B cell (primary cell): ENCODE results near the gene ARHGAP11A. TPM values are rescaled to one million over a fixed set of nuclear protein-coding genes. Genes with fewer than 3 reads are reported as not detected.

Source experiments
- ATAC-seq: fragments of 200-7000 bp; cut with Tn5 transposase; one replicate; pipeline ENCODE4 v1.10.0; 2021; ENCODE audit warnings: low read depth, mild to moderate bottlenecking, moderate number of reproducible peaks, moderate library complexity
- CTCF ChIA-PET: fragments of 350-600 bp; sonication (Branson Sonifier 250); formaldehyde crosslinking; loops from one replicate; lab custom pipeline; 2021; ENCODE audit warnings: antibody characterized with exemption, inconsistent platforms; lab: Charles Lee
- POLR2A ChIA-PET: fragments of 350-600 bp; sonication (Branson Sonifier 250); formaldehyde crosslinking; loops from one replicate; lab custom pipeline; 2021; ENCODE audit warnings: antibody characterized with exemption; lab: Charles Lee
- DNase-seq: peaks from one replicate; pipeline ENCODE4 v3.0.0; 2013
- H2AFZ ChIP-seq: 2 replicates; pipeline ENCODE4 v1.6.1; 2012; ENCODE audit warnings: mild to moderate bottlenecking, low read depth, low read length; ENCODE audit not compliant: insufficient read depth, poor library complexity, severe bottlenecking
- H3K27ac ChIP-seq, 2 donors: 1 replicate in 1 of 2; 2 replicates in 1 of 2; pipeline ENCODE4 v1.5.1; 2012 to 2013; ENCODE audit warnings: low read length in 2 of 2, mild to moderate bottlenecking in 2 of 2, moderate library complexity in 1 of 2
- H3K27me3 ChIP-seq, 4 experiments: fragments of 200-600 bp in 1 of 4; sonication (generic) in 1 of 4; replicated peaks in 1 of 4; 1 replicate in 2 of 4; 2 replicates in 2 of 4; pipeline versions ENCODE4 v1.6.1 to v1.7.0; 2013 to 2016; ENCODE audit warnings: low read length in 3 of 4, mild to moderate bottlenecking in 2 of 4, mixed read lengths in 1 of 4, moderate library complexity in 1 of 4; ENCODE audit not compliant: insufficient read depth in 4 of 4, control insufficient read depth in 3 of 4; ENCODE audit errors: control extremely low read depth in 1 of 4
- H3K36me3 ChIP-seq, 2 experiments: replicated peaks in 1 of 2; 1 replicate in 1 of 2; 2 replicates in 1 of 2; pipeline versions ENCODE4 v1.6.1 to v1.7.1; 2013; ENCODE audit warnings: low read length in 1 of 2; ENCODE audit not compliant: insufficient read depth in 2 of 2, control insufficient read depth in 1 of 2; ENCODE audit errors: control extremely low read depth in 1 of 2, extremely low read depth in 1 of 2
- H3K4me1 ChIP-seq, 2 donors: fragments of 200-600 bp in 1 of 2; sonication (generic) in 1 of 2; 1 replicate in 1 of 2; 2 replicates in 1 of 2; pipeline versions ENCODE4 v1.5.1 to v1.6.1; 2013 to 2017; ENCODE audit warnings: low read length in 2 of 2; ENCODE audit not compliant: control insufficient read depth in 2 of 2, insufficient read depth in 2 of 2
- H3K4me2 ChIP-seq: replicated peaks from 2 replicates; pipeline ENCODE3; 2012; ENCODE audit warnings: mild to moderate bottlenecking, low read depth, low read length; ENCODE audit not compliant: poor library complexity, severe bottlenecking
- H3K4me3 ChIP-seq, 5 experiments: fragments of 200-600 bp in 1 of 5; sonication (generic) in 1 of 5; 1 replicate in 3 of 5; 2 replicates in 2 of 5; pipeline versions ENCODE4 v1.5.1 to v1.7.0; 2011 to 2016; ENCODE audit warnings: low read length in 4 of 5, mild to moderate bottlenecking in 4 of 5, low read depth in 2 of 5, control low read depth in 1 of 5, moderate library complexity in 1 of 5; ENCODE audit not compliant: insufficient read depth in 1 of 5; ENCODE audit errors: control extremely low read depth in 1 of 5, extremely low read depth in 1 of 5
- H3K79me2 ChIP-seq: fragments of 200-600 bp; sonication (generic); one replicate; pipeline ENCODE4 v1.6.0; 2016; ENCODE audit warnings: low read length; ENCODE audit not compliant: control insufficient read depth, insufficient read depth
- H3K9ac ChIP-seq: fragments of 200-600 bp; sonication (generic); 2 replicates; pipeline ENCODE4 v1.6.1; 2017; ENCODE audit warnings: mild to moderate bottlenecking, low read length, moderate library complexity
- H3K9me3 ChIP-seq, 3 donors: one replicate each; pipeline versions ENCODE4 v1.6.1 to v1.7.1; 2013; ENCODE audit warnings: low read length in 2 of 3; ENCODE audit not compliant: control insufficient read depth in 2 of 3, insufficient read depth in 1 of 3; ENCODE audit errors: control extremely low read depth in 1 of 3
- H4K20me1 ChIP-seq: 2 replicates; pipeline ENCODE4 v1.6.0; 2012; ENCODE audit warnings: mild to moderate bottlenecking, low read length; ENCODE audit not compliant: insufficient read depth, control insufficient read depth, poor library complexity, severe bottlenecking
- H3K27ac Mint-ChIP-seq: one replicate; pipeline ENCODE4 v1.8.0; 2021; ENCODE audit warnings: mixed read lengths
- H3K27me3 Mint-ChIP-seq: one replicate; pipeline ENCODE4 v1.8.0; 2021; ENCODE audit warnings: mixed read lengths
- H3K4me1 Mint-ChIP-seq: one replicate; pipeline ENCODE4 v1.8.0; 2021; ENCODE audit warnings: mixed read lengths
- H3K4me3 Mint-ChIP-seq: one replicate; pipeline ENCODE4 v1.8.0; 2021; ENCODE audit warnings: mixed read lengths
- H3K9me3 Mint-ChIP-seq: one replicate; pipeline ENCODE4 v1.8.0; 2022; ENCODE audit warnings: mixed read lengths; ENCODE audit not compliant: insufficient read depth
- EZH2 ChIP-seq: IDR thresholded peaks from 2 replicates; pipeline ENCODE4 v1.6.1; 2012; ENCODE audit warnings: borderline replicate concordance, low read depth, mild to moderate bottlenecking, moderate library complexity, low read length; ENCODE audit not compliant: insufficient read depth, poor library complexity, severe bottlenecking
- WGBS: methylation state at CpG from one replicate; pipeline ENCODE4 v1.1.5; 2013; ENCODE audit warnings: missing lambda C conversion rate; ENCODE audit not compliant: insufficient coverage; 5-methylcytosine and 5-hydroxymethylcytosine counted together
- intact Hi-C: fragments of 100-400 bp; cut with micrococcal nuclease; formaldehyde crosslinking; loops from one replicate; pipeline ENCODE4 v1.10.0; 2022
- polyA plus RNA-seq: library from polyadenylated mRNA; depleted of rRNA; stranded (reverse); fragments of >200 nt; gene quantifications from 2 replicates; pipeline ENCODE4 v1.2.3, GENCODE V29; 2012
- total RNA-seq, 2 donors: library from RNA; stranded (reverse); fragments of 120-200 nt in 1 of 2; gene quantifications; 1 replicate in 1 of 2; 2 replicates in 1 of 2; pipeline versions ENCODE4 v1.2.3 to v1.2.4, GENCODE V29; 2013 to 2022
- TF ChIP-seq, protein P1 (sequence below): fragments of 200-600 bp; IDR thresholded peaks from one replicate; pipeline ENCODE4 v1.8.0; 2022; ENCODE audit warnings: antibody characterized with exemption, mild to moderate bottlenecking

ARHGAP11A gene
- total and polyA plus RNA-seq, 2 donors (not counting 1 experiment from before 2014, with no cell fraction given): 0.51 to 3.3 TPM

DNA sequence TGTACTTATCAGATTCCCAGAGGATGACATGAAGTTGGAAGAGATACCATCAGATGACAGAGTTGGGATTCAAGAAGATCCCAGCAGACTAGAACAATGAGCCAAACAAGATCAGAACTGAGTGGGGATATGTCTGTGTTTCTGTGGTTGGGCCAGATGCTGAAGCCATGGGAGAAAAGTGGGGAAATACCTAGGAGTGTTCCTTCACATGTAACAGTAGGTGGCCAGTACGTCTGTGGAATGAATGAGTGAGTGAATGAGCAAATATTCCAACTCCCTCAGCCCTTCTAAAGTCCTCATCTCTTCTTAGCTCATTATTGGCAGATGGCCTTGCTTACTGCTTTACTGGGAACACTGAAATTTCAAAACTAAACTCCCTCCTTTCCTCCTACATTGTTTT lies 70.3 kb downstream of the ARHGAP11A start:
- H3K4me1 ChIP-seq: no peaks in the 10 kb centered on the region
- TF ChIP-seq, protein P1, sequence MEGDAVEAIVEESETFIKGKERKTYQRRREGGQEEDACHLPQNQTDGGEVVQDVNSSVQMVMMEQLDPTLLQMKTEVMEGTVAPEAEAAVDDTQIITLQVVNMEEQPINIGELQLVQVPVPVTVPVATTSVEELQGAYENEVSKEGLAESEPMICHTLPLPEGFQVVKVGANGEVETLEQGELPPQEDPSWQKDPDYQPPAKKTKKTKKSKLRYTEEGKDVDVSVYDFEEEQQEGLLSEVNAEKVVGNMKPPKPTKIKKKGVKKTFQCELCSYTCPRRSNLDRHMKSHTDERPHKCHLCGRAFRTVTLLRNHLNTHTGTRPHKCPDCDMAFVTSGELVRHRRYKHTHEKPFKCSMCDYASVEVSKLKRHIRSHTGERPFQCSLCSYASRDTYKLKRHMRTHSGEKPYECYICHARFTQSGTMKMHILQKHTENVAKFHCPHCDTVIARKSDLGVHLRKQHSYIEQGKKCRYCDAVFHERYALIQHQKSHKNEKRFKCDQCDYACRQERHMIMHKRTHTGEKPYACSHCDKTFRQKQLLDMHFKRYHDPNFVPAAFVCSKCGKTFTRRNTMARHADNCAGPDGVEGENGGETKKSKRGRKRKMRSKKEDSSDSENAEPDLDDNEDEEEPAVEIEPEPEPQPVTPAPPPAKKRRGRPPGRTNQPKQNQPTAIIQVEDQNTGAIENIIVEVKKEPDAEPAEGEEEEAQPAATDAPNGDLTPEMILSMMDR: no peak
- no peak for TF ChIP-seq EZH2
- H3K27me3 Mint-ChIP-seq: no peaks in the 10 kb centered on the region
- no peak overlapping the region for H3K4me3 Mint-ChIP-seq
- no peak overlapping the region for H2AFZ ChIP-seq
- CTCF ChIA-PET: no interaction called here
- H3K79me2 ChIP-seq: no peaks in the 10 kb centered on the region
- no peaks in the 10 kb centered on the region for H3K36me3 ChIP-seq
- no peaks in the 10 kb centered on the region for H4K20me1 ChIP-seq
- H3K27ac ChIP-seq: no peak overlapping the region
- no peak overlapping the region for H3K9ac ChIP-seq
- H3K4me3 ChIP-seq: no peak overlapping the region
- DNase-seq (no peak), ATAC-seq (no peak)
- no CpG with 5 or more reads among the region's 1 CpG for WGBS
- H3K27ac Mint-ChIP-seq: no peak overlapping the region
- H3K27me3 ChIP-seq: no peaks in the 10 kb centered on the region
- POLR2A ChIA-PET: no interaction called here
- H3K4me2 ChIP-seq: no peak overlapping the region
- H3K9me3 Mint-ChIP-seq: no peaks in the 10 kb centered on the region
- no peaks in the 10 kb centered on the region for H3K9me3 ChIP-seq
- intact Hi-C loops: no loop called here
- no peaks in the 10 kb centered on the region for H3K4me1 Mint-ChIP-seq

DNA sequence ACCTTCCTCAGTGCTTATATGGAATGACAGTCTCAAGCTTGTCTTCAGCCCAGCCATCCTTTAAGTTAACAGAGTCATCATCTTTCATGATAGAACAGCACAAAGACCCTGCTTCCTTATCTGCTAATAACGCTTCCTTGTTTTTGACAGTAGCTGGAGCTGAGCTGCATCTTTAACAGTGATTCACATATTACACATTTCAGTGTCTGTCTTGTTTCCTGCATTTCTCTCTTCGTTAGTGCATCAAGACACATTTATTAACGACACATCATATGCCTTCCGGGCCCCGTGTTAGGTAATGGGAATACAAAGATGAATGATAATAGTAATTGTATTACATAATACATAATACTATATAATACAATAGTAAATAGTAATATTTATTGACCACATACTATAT lies 72.3 kb downstream of the ARHGAP11A start:
- Mint-ChIP-seq H3K27me3 (no peaks in the 10 kb centered on the region), H3K27ac (no peak overlapping the region), H3K4me3 (no peak overlapping the region), H3K9me3 (no peaks in the 10 kb centered on the region), H3K4me1 (no peaks in the 10 kb centered on the region)
- Histone ChIP-seq H3K4me3 (no peak overlapping the region), H2AFZ (no peak overlapping the region), H3K79me2 (no peaks in the 10 kb centered on the region), H3K36me3 (no peaks in the 10 kb centered on the region), H3K9me3 (no peaks in the 10 kb centered on the region), H3K9ac (no peak overlapping the region), H3K4me1 (no peaks in the 10 kb centered on the region), H3K4me2 (no peak overlapping the region), H4K20me1 (no peaks in the 10 kb centered on the region), H3K27ac (no peak overlapping the region), H3K27me3 (no peaks in the 10 kb centered on the region)
- intact Hi-C loops: no loop called here
- ChIA-PET CTCF (interaction anchor here (1.0 kb wide), 1 partner anchor 24 kb away, joined by 3 read pairs; no protein-coding TSS in a partner anchor), POLR2A (no interaction called here)
- ATAC-seq (no peak), DNase-seq (no peak)
- 100% methylated on average over 1 of the region's 5 CpGs for WGBS
- TF ChIP-seq, protein P1: no peak
- no peak for TF ChIP-seq EZH2
